ENCODE data around the gene CMC2.

The CMC2 gene

GRCh38 chr16:81001330-81001729 is 5.4 kb downstream of the CMC2 start:
- DNase-seq = peak; percentile 3

- no peak for DNase-seq
Observed at GRCh38 chr16:81000873-81001272, 5.8 kb downstream of the CMC2 start.

GRCh38 chr16:80997964-80998620 is 8.6 kb downstream of the CMC2 start:
- DNase-seq = no peak

- DNase-seq = peak; percentile 23
Observed at GRCh38 chr16:80997139-80997798, 9.4 kb downstream of the CMC2 start.

- DNase-seq = peak; percentile 67
Observed at GRCh38 chr16:80996688-80997138, 10.0 kb downstream of the CMC2 start.

GRCh38 chr16:80994451-80994850 is 12.2 kb downstream of the CMC2 start:
- DNase-seq = no peak

GRCh38 chr16:80993834-80994233 is 12.9 kb downstream of the CMC2 start:
- no peak for DNase-seq

GRCh38 chr16:80993307-80993706 is 13.4 kb downstream of the CMC2 start:
- no peak for DNase-seq

GRCh38 chr16:80992676-80993293 is 13.9 kb downstream of the CMC2 start:
- DNase-seq = no peak

GRCh38 chr16:80991792-80992430 is 14.8 kb downstream of the CMC2 start:
- DNase-seq = no peak

- no peak for DNase-seq
Observed at GRCh38 chr16:80990978-80991377, 15.7 kb downstream of the CMC2 start.

- no peak for DNase-seq
Observed at GRCh38 chr16:80990577-80990976, 16.1 kb downstream of the CMC2 start.

GRCh38 chr16:80989801-80990200 is 16.9 kb downstream of the CMC2 start:
- DNase-seq = no peak

- no peak for DNase-seq
Observed at GRCh38 chr16:80988756-80989155, 17.9 kb downstream of the CMC2 start.

GRCh38 chr16:80986557-80986956 is 20.1 kb downstream of the CMC2 start:
- DNase-seq = no peak

- no peak for DNase-seq
Observed at GRCh38 chr16:80985611-80986010, 21.1 kb downstream of the CMC2 start.

- no peak for DNase-seq
Observed at GRCh38 chr16:80984124-80984892, 22.4 kb downstream of the CMC2 start.

GRCh38 chr16:80982646-80983045 is 24.0 kb downstream of the CMC2 start:
- no peak for DNase-seq

GRCh38 chr16:80981103-80981502 is 25.6 kb downstream of the CMC2 start:
- no peak for DNase-seq

GRCh38 chr16:80976946-80977345 is 29.7 kb downstream of the CMC2 start:
- no peak for DNase-seq

GRCh38 chr16:80974649-80975376 is 31.9 kb downstream of the CMC2 start:
- DNase-seq = no peak

- no peak for DNase-seq
Observed at GRCh38 chr16:80973991-80974390, 32.7 kb downstream of the CMC2 start.
